ENCODE results near the gene GLTP. TPM values are rescaled to one million over a fixed set of nuclear protein-coding genes. Genes with fewer than 3 reads are reported as not detected.

Gene GLTP
- total RNA-seq, 1 experiment from 2014 or later = 15.5 TPM

GRCh38 chr12:109842021-109842420, 38.3 kb downstream of the GLTP start:
- Histone ChIP-seq H3K9ac (ENCODE audit: extremely low read depth, insufficient read length, low read length) (no peak overlapping the region), H3K23ac (ENCODE audit: insufficient read length, low read depth, low read length) (no peak overlapping the region), H4K5ac (ENCODE audit: insufficient read length, low read depth, low read length) (no peak overlapping the region), H2BK120ac (ENCODE audit: low read depth, low read length, poor library complexity, severe bottlenecking) (no peak overlapping the region), H2BK12ac (ENCODE audit: insufficient read length, low read depth, low read length) (no peak overlapping the region), H3K18ac (ENCODE audit: insufficient read length, low read depth, low read length) (no peak overlapping the region), H3K23me2 (ENCODE audit: insufficient read length, low read depth, low read length, poor library complexity, severe bottlenecking) (no peaks in the 10 kb centered on the region), H3K27ac (ENCODE audit: insufficient read length, low read depth, low read length) (no peak overlapping the region), H2BK15ac (ENCODE audit: low read depth, low read length) (no peak overlapping the region), H3K4ac (ENCODE audit: low read depth, low read length) (no peak overlapping the region), H2AFZ (ENCODE audit: low read length) (no peak overlapping the region), H3T11ph (ENCODE audit: low read length) (no peak overlapping the region), H3K4me2 (ENCODE audit: insufficient read depth, insufficient read length, low read length) (no peak overlapping the region), H3K14ac (ENCODE audit: insufficient read depth, low read length) (no peak overlapping the region), H3K56ac (ENCODE audit: insufficient read length, low read depth, low read length) (no peak overlapping the region), H4K91ac (ENCODE audit: insufficient read length, low read depth, low read length) (no peak overlapping the region), H3K4me1 (ENCODE audit: insufficient read depth, low read length) (no peaks in the 10 kb centered on the region), H4K20me1 (ENCODE audit: control insufficient read depth, insufficient read depth, insufficient read length) (no peaks in the 10 kb centered on the region), H2BK20ac (ENCODE audit: low read depth, low read length, poor library complexity, severe bottlenecking) (no peak overlapping the region), H3K9me3 (ENCODE audit: control insufficient read depth, low read depth, low read length) (no peaks in the 10 kb centered on the region), H4K8ac (replicated peaks; ENCODE audit: insufficient read length, low read depth, low read length) (no peak overlapping the region), H3K79me2 (ENCODE audit: insufficient read depth, low read length) (no peaks in the 10 kb centered on the region), H3K27me3 (ENCODE audit: insufficient read depth, low read length) (no peaks in the 10 kb centered on the region), H2AK5ac (ENCODE audit: insufficient read length, low read length) (no peak overlapping the region), H2BK5ac (ENCODE audit: insufficient read length, low read length) (no peak overlapping the region), H3K79me1 (ENCODE audit: insufficient read depth, low read depth, low read length, poor library complexity, severe bottlenecking) (no peaks in the 10 kb centered on the region)
- no peaks in the 10 kb centered on the region; a peak in 1 of 5 replicates for H3K9me3 Mint-ChIP-seq
- WGBS (ENCODE audit: extremely low coverage, insufficient read length, low lambda C conversion rate) = no CpG with 5 or more reads among the region's 5 CpGs
- no peak overlapping the region; a peak in 1 of 5 replicates for H3K4me3 Mint-ChIP-seq
- H3K4me1 Mint-ChIP-seq = peaks cover 15% of the 10 kb centered on the region in 2 experiments
- no peaks in the 10 kb centered on the region; a peak in 1 of 7 replicates for H3K36me3 Mint-ChIP-seq (ENCODE audit: insufficient read depth in 1 of 3, low read depth in 3 of 3)
- H3K27me3 Mint-ChIP-seq (ENCODE audit: low read depth) = peaks cover 1% of the 10 kb centered on the region; the same call in 1 of the 2 replicates
- DNase-seq = no peak
- H3K27ac Mint-ChIP-seq = no peak overlapping the region
- no peak for TF ChIP-seq CTCF (conservative IDR thresholded peaks at IDR 0.05)

All from H9 (cell line).